ENCODE measurements around the gene ZNF219. TPM values are rescaled to one million over a fixed set of nuclear protein-coding genes. Genes with fewer than 3 reads are reported as not detected.

The ZNF219 gene
- total RNA-seq, 1 donor = 8.9 TPM

GRCh38 chr14:21070083-21070609 lies 28.3 kb downstream of the ZNF219 start, which contains the start of gene ARHGEF40:
ARHGEF40 (plus strand) TSS chr14:21070304; CDS start chr14:21070397, 93 bp downstream.
- H3K4me1 ChIP-seq (ENCODE audit: insufficient read depth, low read length) = peaks cover 45% of the 10 kb centered on the region
- H3K27me3 ChIP-seq (ENCODE audit: insufficient read depth, low read length) = peaks cover 34% of the 10 kb centered on the region
- no peaks in the 10 kb centered on the region for H3K9me3 ChIP-seq (ENCODE audit: low read depth, low read length)
- H3K4me3 ChIP-seq (ENCODE audit: low read length) = peak within 1 kb of the TSS; percentile 49

GRCh38 chr14:21069388-21070082 lies 28.9 kb downstream of the ZNF219 start:
- peaks cover 45% of the 10 kb centered on the region for H3K4me1 ChIP-seq (ENCODE audit: insufficient read depth, low read length)
- H3K4me3 ChIP-seq (ENCODE audit: low read length) = peak overlapping the region; percentile 32
- peaks cover 34% of the 10 kb centered on the region for H3K27me3 ChIP-seq (ENCODE audit: insufficient read depth, low read length)
- no peaks in the 10 kb centered on the region for H3K9me3 ChIP-seq (ENCODE audit: low read depth, low read length)

GRCh38 chr14:21068521-21069387 lies 29.7 kb downstream of the ZNF219 start:
- no peaks in the 10 kb centered on the region for H3K9me3 ChIP-seq (ENCODE audit: low read depth, low read length)
- H3K4me3 ChIP-seq (ENCODE audit: low read length) = peak overlapping the region; percentile 32
- peaks cover 34% of the 10 kb centered on the region for H3K27me3 ChIP-seq (ENCODE audit: insufficient read depth, low read length)
- H3K4me1 ChIP-seq (ENCODE audit: insufficient read depth, low read length) = peaks cover 45% of the 10 kb centered on the region

GRCh38 chr14:21066882-21067502 lies 31.5 kb downstream of the ZNF219 start:
- Histone ChIP-seq H3K4me1 (ENCODE audit: insufficient read depth, low read length) (peaks cover 32% of the 10 kb centered on the region), H3K9me3 (ENCODE audit: low read depth, low read length) (no peaks in the 10 kb centered on the region), H3K4me3 (ENCODE audit: low read length) (no peak overlapping the region), H3K27me3 (ENCODE audit: insufficient read depth, low read length) (peaks cover 41% of the 10 kb centered on the region)

- Histone ChIP-seq H3K9me3 (ENCODE audit: low read depth, low read length) (no peaks in the 10 kb centered on the region), H3K4me1 (ENCODE audit: insufficient read depth, low read length) (peaks cover under 1% of the 10 kb centered on the region), H3K27me3 (ENCODE audit: insufficient read depth, low read length) (peaks cover 20% of the 10 kb centered on the region), H3K4me3 (ENCODE audit: low read length) (no peak overlapping the region)
These were observed 35.0 kb downstream of the ZNF219 start for GRCh38 chr14:21063479-21063878.

GRCh38 chr14:21061347-21061668 lies 37.1 kb downstream of the ZNF219 start:
- no peak overlapping the region for H3K4me3 ChIP-seq (ENCODE audit: low read length)
- peaks cover 7% of the 10 kb centered on the region for H3K27me3 ChIP-seq (ENCODE audit: insufficient read depth, low read length)
- no peaks in the 10 kb centered on the region for H3K9me3 ChIP-seq (ENCODE audit: low read depth, low read length)
- no peaks in the 10 kb centered on the region for H3K4me1 ChIP-seq (ENCODE audit: insufficient read depth, low read length)

DNA sequence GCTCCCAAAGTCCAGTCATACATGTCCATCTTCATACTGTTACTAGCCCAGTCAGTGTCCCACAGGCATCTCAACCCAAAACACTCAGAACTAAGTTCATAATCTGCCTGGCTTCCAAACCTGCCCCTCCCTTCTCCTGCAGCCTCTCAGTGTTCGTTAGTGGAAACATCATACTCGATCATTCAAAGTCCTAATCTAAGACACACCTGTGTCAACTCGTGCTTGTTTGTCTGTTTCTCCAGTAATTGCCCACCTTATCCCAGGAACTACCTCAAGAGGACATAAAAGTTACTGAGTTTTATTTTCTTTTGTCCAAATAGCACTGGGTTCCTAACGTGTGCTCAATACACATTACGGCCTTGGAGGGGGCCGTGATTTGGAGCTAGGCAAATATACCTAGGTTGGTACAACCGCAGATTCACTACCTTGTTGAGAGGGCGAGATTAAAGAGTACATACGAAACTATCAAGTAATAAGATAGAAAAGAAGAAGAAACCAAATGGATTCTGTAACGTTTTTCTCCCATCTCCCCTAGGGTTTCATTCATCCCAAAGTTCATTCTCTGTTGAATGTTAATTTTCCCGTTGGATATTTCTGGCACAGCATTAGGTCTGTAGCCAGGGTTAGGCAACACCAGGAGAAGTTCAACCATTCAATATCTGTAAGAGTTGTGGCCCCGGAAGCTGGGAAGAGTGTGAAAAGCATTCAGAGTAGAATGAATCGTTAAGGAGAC lies 37.7 kb downstream of the ZNF219 start:
- Histone ChIP-seq H3K4me1 (ENCODE audit: insufficient read depth, low read length) (no peaks in the 10 kb centered on the region), H3K9me3 (ENCODE audit: low read depth, low read length) (no peaks in the 10 kb centered on the region), H3K27me3 (ENCODE audit: insufficient read depth, low read length) (peaks cover 7% of the 10 kb centered on the region), H3K4me3 (ENCODE audit: low read length) (no peak overlapping the region)

DNA sequence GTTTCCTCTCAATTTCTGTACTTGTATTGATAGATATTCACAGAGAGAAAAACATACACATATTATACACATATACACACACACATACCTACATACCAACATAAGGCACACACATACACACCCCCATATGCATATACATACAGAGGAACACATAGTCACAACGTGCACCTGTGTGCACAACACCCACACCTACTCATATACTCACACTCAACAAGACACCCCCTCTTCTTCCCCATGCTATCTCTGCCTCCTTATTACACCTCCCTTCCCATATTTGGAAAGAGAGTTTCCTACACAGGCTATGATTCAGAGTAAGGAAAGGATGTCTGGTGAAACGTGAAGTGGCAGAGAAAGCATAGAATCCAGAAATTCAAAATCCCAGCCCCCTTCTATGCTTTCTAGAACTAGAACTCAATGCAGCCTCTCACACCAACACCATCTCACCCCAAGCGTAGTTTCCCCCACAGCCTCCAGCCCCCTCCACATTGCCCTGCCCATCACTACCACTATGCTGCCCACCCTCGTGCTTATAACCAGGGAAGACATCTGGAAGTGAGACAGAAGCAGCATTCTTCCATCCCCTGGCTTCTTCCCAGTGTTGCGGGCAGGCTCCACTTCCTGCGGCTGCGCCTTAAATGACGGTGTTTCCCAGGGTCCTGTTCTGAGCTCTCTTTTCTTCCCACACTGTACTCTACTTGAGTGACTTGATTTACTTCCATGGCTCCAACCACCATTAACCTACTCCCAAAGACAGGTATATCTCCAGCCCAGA lies 38.4 kb downstream of the ZNF219 start:
- Histone ChIP-seq H3K4me3 (ENCODE audit: low read length) (no peak overlapping the region), H3K27me3 (ENCODE audit: insufficient read depth, low read length) (peaks cover 7% of the 10 kb centered on the region), H3K4me1 (ENCODE audit: insufficient read depth, low read length) (no peaks in the 10 kb centered on the region), H3K9me3 (ENCODE audit: low read depth, low read length) (no peaks in the 10 kb centered on the region)

GRCh38 chr14:21058903-21059302 lies 39.6 kb downstream of the ZNF219 start:
- Histone ChIP-seq H3K9me3 (ENCODE audit: low read depth, low read length) (no peaks in the 10 kb centered on the region), H3K4me1 (ENCODE audit: insufficient read depth, low read length) (no peaks in the 10 kb centered on the region), H3K4me3 (ENCODE audit: low read length) (no peak overlapping the region), H3K27me3 (ENCODE audit: insufficient read depth, low read length) (peaks cover 7% of the 10 kb centered on the region)

DNA sequence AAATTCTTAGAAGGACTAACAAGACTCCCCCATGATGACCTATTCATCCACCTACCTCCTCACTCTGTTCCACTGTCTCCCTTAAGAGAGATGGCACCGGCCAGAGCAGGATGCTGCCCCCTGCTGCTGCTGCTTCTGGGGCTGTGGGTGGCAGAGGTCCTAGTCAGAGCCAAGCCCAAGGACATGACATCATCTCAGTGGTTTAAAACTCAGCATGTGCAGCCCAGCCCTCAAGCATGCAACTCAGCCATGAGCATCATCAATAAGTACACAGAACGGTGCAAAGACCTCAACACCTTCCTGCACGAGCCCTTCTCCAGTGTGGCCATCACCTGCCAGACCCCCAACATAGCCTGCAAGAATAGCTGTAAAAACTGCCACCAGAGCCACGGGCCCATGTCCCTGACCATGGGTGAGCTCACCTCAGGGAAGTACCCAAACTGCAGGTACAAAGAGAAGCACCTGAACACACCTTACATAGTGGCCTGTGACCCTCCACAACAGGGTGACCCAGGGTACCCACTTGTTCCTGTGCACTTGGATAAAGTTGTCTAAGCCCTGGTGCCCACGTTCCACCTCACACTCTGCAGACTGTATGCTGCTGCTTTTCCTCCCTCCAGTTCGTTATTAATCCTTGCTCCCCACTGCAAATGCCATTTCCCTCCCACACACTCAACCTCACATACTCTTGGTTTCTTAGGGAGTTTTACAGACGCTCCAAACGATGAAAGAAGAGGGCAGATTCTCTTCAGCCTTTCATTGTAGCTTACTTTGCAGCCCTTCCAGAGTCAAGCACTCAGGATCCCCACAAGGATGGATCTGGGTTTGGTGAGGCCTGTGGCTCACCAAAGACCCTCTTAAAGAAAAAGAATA lies 40.4 kb downstream of the ZNF219 start, which contains the start of gene RNASE8:
TSS of gene RNASE8 (plus strand) at position 20 of the 873 bp plus-strand sequence. CDS start at position 91, 71 bp downstream.
- Histone ChIP-seq H3K4me1 (ENCODE audit: insufficient read depth, low read length) (no peaks in the 10 kb centered on the region), H3K4me3 (ENCODE audit: low read length) (no peak within 1 kb of the TSS), H3K27me3 (ENCODE audit: insufficient read depth, low read length) (peaks cover 3% of the 10 kb centered on the region), H3K9me3 (ENCODE audit: low read depth, low read length) (no peaks in the 10 kb centered on the region)

- no peaks in the 10 kb centered on the region for H3K27me3 ChIP-seq (ENCODE audit: insufficient read depth, low read length)
- H3K4me3 ChIP-seq (ENCODE audit: low read length) = no peak overlapping the region
- no peaks in the 10 kb centered on the region for H3K9me3 ChIP-seq (ENCODE audit: low read depth, low read length)
These were observed 41.8 kb downstream of the ZNF219 start for GRCh38 chr14:21056520-21057163.

DNA sequence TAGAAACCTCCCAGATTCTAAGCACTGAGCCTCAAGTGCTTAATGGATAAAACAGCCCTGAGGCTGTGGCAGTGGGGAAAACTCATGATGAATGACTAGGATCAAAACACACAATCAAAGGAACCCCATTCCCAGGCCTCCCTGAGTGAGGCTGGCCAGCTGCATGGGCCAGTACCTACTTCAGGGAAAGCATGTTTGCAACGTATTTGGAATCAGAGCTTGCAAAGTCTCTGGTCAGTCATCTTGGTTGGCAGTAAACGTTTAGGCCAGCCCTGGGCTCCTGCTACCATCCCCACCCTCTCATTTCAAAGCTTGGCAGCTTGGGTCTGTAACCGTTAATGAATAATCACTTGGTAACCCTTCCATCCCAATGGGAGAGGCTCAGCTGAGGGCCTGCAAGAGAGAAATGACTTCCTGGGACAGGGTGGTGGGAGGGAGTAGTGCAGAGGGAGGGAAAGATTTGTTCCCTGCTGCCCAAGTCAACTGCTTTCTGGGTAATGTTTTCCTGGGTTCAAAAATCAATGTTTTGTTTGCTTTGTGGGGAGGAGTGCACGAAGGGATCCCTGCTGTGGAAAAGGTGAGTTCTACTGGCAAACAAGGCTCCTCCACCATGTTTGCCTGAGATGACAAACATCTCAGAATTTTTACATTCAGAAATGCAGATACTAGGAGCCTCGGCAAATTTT lies 42.9 kb downstream of the ZNF219 start:
- H3K27me3 ChIP-seq (ENCODE audit: insufficient read depth, low read length) = no peaks in the 10 kb centered on the region

More at GRCh38 chr14:21056520-21057163, 41.8 kb downstream of the ZNF219 start:
- H3K4me1 ChIP-seq (ENCODE audit: insufficient read depth, low read length) = no peaks in the 10 kb centered on the region

More for the DNA sequence above, 42.9 kb downstream of the ZNF219 start:
- Histone ChIP-seq H3K4me1 (ENCODE audit: insufficient read depth, low read length) (no peaks in the 10 kb centered on the region), H3K4me3 (ENCODE audit: low read length) (no peak overlapping the region), H3K9me3 (ENCODE audit: low read depth, low read length) (no peaks in the 10 kb centered on the region)

Measured in mononuclear cell (primary cell).